Measurements from ENCODE around the gene SNHG17.
"Not testable (repeated sequence)": the region's sequence is repeated elsewhere in the genome, so short reads cannot be mapped to it uniquely, and the experiment has no call there.

SNHG17 gene

DNA sequence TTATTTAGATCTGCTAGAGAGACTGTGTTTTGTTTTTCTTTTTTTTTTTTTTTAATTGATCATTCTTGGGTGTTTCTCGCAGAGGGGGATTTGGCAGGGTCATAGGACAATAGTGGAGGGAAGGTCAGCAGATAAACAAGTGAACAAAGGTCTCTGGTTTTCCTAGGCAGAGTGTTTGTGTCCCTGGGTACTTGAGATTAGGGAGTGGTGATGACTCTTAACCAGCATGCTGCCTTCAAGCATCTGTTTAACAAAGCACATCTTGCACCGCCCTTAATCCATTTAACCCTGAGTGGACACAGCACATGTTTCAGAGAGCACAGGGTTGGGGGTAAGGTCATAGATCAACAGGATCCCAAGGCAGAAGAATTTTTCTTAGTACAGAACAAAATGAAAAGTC is 25.5 kb upstream of the SNHG17 start:
- not testable (repeated sequence) for H3K27me3 ChIP-seq (ENCODE audit: control insufficient read depth in 1 of 2, insufficient read depth in 2 of 2, low read length in 2 of 2); H3K9me3 ChIP-seq (ENCODE audit: low read length); H3K27ac ChIP-seq (ENCODE audit: low read depth, low read length); H3K9ac ChIP-seq (ENCODE audit: low read length); H3K4me1 ChIP-seq (ENCODE audit: insufficient read depth, low read length); H3K4me3 ChIP-seq (ENCODE audit: low read depth in 1 of 2, low read length in 2 of 2); H3K36me3 ChIP-seq (ENCODE audit: insufficient read depth, low read length)

DNA sequence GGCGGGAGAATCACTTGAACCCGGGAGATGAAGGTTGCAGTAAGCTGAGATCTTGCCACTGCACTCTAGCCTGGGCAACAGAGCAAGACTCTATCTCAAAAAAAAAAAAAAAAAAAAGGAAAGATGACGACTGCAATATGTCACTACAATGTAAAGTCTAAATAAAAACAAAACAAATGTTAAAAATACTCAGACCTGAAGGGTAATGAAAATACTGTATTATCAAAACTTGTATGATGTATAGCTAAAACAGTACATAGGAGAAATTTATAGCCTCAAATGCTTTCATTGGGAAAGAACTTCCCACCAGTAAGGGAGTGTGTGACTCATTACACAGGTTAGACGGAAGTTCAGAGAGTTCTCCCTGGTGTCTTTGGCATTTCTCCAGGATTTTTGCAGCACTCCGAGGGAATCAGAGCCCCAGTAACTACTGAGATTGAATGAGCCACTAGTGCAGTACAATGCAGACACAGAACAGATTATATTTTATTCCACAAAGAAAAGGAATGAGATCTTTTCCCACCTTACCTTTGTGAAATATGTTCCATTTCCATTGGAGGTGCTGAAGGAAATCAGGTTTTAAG is 25.0 kb upstream of the SNHG17 start:
- H3K27ac ChIP-seq (ENCODE audit: low read depth, low read length) = no peak overlapping the region
- H3K4me3 ChIP-seq (ENCODE audit: low read depth in 1 of 2, low read length in 2 of 2) = no peak overlapping the region

DNA sequence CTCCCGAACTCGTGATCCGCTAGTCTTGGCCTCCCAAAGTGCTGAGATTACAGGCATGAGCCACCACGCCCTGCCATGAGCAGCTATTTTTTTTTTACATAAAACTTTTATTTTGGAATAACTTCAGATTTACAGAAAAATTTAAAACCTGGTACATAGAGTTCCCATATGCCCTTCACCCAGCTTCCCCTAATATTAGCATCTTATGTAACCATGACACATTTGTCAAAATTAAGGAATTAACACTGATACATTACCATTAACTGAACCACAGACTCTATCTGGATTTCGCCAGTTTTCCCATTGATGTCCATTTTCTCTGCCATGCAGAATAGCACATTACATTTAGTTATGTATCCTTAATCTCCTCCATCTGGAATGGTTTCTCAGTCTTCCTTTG is 23.2 kb upstream of the SNHG17 start:
- Histone ChIP-seq H3K27me3 (ENCODE audit: control insufficient read depth in 1 of 2, insufficient read depth in 2 of 2, low read length in 2 of 2) (no peaks in the 10 kb centered on the region), H3K9me3 (ENCODE audit: low read length) (no peaks in the 10 kb centered on the region), H3K36me3 (ENCODE audit: insufficient read depth, low read length) (no peaks in the 10 kb centered on the region), H3K9ac (ENCODE audit: low read length) (no peak overlapping the region), H3K27ac (ENCODE audit: low read depth, low read length) (no peak overlapping the region), H3K4me1 (ENCODE audit: insufficient read depth, low read length) (no peaks in the 10 kb centered on the region), H3K4me3 (ENCODE audit: low read depth in 1 of 2, low read length in 2 of 2) (no peak overlapping the region)

More for the DNA sequence above, 25.0 kb upstream of the SNHG17 start:
- no peaks in the 10 kb centered on the region for H3K4me1 ChIP-seq (ENCODE audit: insufficient read depth, low read length)
- no peak overlapping the region for H3K9ac ChIP-seq (ENCODE audit: low read length)
- no peaks in the 10 kb centered on the region for H3K9me3 ChIP-seq (ENCODE audit: low read length)
- no peaks in the 10 kb centered on the region for H3K27me3 ChIP-seq (ENCODE audit: control insufficient read depth in 1 of 2, insufficient read depth in 2 of 2, low read length in 2 of 2)
- no peaks in the 10 kb centered on the region for H3K36me3 ChIP-seq (ENCODE audit: insufficient read depth, low read length)

DNA sequence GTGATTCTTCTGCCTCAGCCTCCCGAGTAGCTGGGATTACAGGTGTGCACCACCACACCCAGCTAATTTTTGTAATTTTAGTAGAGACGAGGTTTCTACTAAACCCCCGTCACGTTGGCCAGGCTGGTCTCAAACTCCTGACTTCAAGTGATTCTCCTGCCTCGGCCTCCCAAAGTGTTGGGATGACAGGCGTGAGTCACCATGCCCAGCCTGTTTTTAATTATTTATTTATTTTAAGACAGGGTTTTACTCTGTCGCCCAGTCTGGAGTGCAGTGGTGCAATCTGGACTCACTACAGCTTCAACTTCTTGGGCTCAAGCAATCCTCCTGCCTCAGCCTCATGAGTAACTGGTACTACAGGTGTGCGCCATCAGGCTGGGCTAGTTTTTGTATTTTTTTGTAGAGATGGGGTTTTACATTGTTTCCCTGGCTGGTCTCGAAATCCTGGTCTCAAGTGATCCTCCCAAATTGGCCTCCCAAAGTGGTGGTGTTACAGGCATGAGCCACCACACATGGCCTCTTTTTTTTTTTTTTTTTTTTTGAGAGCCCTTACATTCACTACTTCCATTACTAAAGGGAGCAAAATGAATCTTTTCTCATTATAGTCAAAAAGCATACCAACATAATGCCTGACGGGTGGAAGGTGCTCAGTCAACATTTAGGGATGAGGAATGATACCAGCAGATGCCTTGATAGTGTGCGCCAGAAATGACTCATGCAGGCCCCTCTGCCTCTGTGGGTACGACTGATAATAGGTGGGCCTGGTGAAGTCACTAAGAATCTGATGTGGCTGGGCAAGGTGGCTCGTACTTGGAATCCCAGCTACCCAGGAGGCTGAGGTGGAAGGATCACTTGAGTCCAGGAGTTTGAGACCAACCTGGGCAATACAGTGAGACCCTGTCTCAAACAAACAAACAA is 19.7 kb upstream of the SNHG17 start:
- H3K36me3 ChIP-seq (ENCODE audit: insufficient read depth, low read length) = peaks cover 8% of the 10 kb centered on the region
- H3K9me3 ChIP-seq (ENCODE audit: low read length) = no peaks in the 10 kb centered on the region
- H3K4me1 ChIP-seq (ENCODE audit: insufficient read depth, low read length) = no peaks in the 10 kb centered on the region
- no peaks in the 10 kb centered on the region for H3K27me3 ChIP-seq (ENCODE audit: control insufficient read depth in 1 of 2, insufficient read depth in 2 of 2, low read length in 2 of 2)
- H3K27ac ChIP-seq (ENCODE audit: low read depth, low read length) = no peak overlapping the region
- H3K9ac ChIP-seq (ENCODE audit: low read length) = no peak overlapping the region
- no peak overlapping the region for H3K4me3 ChIP-seq (ENCODE audit: low read depth in 1 of 2, low read length in 2 of 2)

DNA sequence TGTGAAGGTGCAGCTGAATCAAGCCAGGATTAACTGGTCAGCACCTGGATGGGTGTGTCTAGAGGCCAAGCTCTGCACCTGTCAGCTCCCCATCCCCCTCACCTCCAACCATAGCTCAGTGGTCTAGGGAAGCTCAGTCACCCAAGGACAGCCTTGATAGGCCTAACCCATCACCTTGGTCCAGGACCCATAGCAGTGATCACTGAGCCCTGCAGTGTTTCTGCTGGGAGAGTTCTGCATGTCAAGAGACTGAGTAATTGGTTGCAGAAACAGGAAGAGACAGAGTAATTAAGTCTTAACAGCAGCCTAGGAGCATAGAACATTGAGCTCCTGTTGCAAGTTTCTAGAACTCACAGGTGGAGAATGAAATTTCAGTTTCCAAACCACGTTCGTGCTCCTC is 18.8 kb upstream of the SNHG17 start:
- Histone ChIP-seq H3K9ac (ENCODE audit: low read length) (no peak overlapping the region), H3K27me3 (ENCODE audit: control insufficient read depth in 1 of 2, insufficient read depth in 2 of 2, low read length in 2 of 2) (no peaks in the 10 kb centered on the region), H3K4me1 (ENCODE audit: insufficient read depth, low read length) (no peaks in the 10 kb centered on the region), H3K4me3 (ENCODE audit: low read depth in 1 of 2, low read length in 2 of 2) (no peak overlapping the region), H3K36me3 (ENCODE audit: insufficient read depth, low read length) (peaks cover 15% of the 10 kb centered on the region), H3K27ac (ENCODE audit: low read depth, low read length) (no peak overlapping the region), H3K9me3 (ENCODE audit: low read length) (no peaks in the 10 kb centered on the region)

DNA sequence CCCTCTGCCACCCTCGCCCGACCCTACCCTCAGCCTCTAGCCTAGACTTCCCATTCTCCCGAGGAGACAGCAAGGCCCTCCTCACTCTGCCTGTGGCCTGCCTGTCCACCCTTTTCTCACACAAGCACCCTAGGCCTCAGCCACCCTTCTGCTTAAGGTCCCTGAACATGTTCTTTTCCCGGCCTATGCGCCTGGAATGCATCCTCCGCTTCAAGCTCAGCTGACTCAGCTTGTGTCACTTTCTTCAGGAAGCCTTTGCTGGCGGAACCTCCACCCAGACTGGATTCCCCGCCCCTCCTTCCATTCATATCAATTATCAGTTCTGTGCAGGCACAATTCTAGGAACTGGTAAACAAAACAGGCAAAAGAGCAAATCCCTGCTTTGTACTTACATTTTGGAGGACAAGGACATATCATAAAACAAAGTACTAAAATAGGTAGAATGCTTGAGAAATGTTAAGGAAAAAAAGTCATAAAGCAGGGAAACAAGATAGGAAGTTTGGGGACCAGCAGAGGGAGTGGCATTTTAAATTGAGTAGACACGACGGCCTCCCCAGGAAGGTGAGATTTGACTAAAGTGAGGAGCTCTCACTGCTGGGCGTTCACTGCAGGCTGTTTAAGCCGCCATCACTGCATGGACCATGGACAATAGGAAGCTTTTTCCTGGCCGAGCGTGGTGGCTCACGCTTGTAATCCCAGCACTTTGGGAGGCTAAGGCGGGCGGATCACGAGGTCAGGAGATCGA is 17.9 kb upstream of the SNHG17 start:
- Histone ChIP-seq H3K9ac (ENCODE audit: low read length) (no peak overlapping the region), H3K27ac (ENCODE audit: low read depth, low read length) (no peak overlapping the region), H3K4me3 (ENCODE audit: low read depth in 1 of 2, low read length in 2 of 2) (no peak overlapping the region), H3K9me3 (ENCODE audit: low read length) (no peaks in the 10 kb centered on the region), H3K4me1 (ENCODE audit: insufficient read depth, low read length) (no peaks in the 10 kb centered on the region), H3K27me3 (ENCODE audit: control insufficient read depth in 1 of 2, insufficient read depth in 2 of 2, low read length in 2 of 2) (no peaks in the 10 kb centered on the region), H3K36me3 (ENCODE audit: insufficient read depth, low read length) (peaks cover 23% of the 10 kb centered on the region)

DNA sequence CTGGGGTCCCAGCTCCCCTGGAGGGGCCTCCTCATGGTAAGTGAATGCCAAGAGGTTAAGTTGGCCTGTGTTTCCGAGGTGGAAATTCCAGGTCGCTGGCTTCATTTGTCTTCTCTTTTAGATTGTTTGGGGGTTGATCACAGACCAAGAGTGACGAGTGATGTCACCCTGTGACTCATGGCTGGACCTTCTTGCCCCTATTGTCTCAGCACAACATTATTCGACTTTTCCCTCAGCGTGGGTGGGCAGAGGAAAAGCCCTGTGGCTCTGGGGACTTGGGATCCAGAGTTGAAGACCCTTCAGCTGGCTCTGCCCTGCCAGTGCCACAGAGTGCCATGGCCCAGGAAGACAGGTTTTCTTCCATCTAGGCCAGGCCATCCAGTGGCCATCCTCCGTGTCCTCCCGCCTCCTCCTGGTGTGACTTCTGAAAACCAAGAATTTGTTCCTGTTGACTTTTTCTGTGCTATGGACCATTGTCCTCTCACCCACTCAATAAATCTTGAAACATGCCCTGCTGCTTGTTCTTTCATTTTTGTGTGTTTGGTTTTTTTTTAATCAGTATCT is 15.4 kb upstream of the SNHG17 start:
- H3K36me3 ChIP-seq (ENCODE audit: insufficient read depth, low read length) = peaks cover 23% of the 10 kb centered on the region

DNA sequence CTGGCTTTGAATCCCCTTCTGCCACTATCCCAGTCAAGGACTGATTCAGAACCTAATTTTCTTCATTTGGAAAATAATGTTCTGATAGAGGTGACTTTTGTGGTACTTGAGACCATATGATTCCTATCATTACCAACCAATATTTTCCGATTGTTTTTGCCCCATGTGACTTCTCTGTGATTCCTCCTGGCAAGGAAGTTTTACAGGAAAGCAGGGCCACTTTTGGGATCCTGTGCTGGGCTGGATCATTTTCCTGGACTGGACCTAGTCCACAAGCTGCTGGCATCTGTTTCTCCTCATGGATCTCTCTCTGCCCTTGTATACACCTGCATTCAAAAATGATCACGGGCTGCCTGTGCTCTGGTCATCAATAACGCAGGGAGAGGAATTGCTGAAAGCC is 13.9 kb upstream of the SNHG17 start:
- H3K36me3 ChIP-seq (ENCODE audit: insufficient read depth, low read length) = peaks cover 23% of the 10 kb centered on the region
- H3K27ac ChIP-seq (ENCODE audit: low read depth, low read length) = no peak overlapping the region
- no peak overlapping the region for H3K4me3 ChIP-seq (ENCODE audit: low read depth in 1 of 2, low read length in 2 of 2)
- H3K9me3 ChIP-seq (ENCODE audit: low read length) = no peaks in the 10 kb centered on the region
- H3K9ac ChIP-seq (ENCODE audit: low read length) = no peak overlapping the region
- H3K4me1 ChIP-seq (ENCODE audit: insufficient read depth, low read length) = peaks cover 12% of the 10 kb centered on the region
- no peaks in the 10 kb centered on the region for H3K27me3 ChIP-seq (ENCODE audit: control insufficient read depth in 1 of 2, insufficient read depth in 2 of 2, low read length in 2 of 2)

More for the DNA sequence above, 15.4 kb upstream of the SNHG17 start:
- H3K4me3 ChIP-seq (ENCODE audit: low read depth in 1 of 2, low read length in 2 of 2) = no peak overlapping the region
- H3K4me1 ChIP-seq (ENCODE audit: insufficient read depth, low read length) = peaks cover 12% of the 10 kb centered on the region
- H3K9me3 ChIP-seq (ENCODE audit: low read length) = no peaks in the 10 kb centered on the region
- no peak overlapping the region for H3K9ac ChIP-seq (ENCODE audit: low read length)
- no peak overlapping the region for H3K27ac ChIP-seq (ENCODE audit: low read depth, low read length)
- no peaks in the 10 kb centered on the region for H3K27me3 ChIP-seq (ENCODE audit: control insufficient read depth in 1 of 2, insufficient read depth in 2 of 2, low read length in 2 of 2)

DNA sequence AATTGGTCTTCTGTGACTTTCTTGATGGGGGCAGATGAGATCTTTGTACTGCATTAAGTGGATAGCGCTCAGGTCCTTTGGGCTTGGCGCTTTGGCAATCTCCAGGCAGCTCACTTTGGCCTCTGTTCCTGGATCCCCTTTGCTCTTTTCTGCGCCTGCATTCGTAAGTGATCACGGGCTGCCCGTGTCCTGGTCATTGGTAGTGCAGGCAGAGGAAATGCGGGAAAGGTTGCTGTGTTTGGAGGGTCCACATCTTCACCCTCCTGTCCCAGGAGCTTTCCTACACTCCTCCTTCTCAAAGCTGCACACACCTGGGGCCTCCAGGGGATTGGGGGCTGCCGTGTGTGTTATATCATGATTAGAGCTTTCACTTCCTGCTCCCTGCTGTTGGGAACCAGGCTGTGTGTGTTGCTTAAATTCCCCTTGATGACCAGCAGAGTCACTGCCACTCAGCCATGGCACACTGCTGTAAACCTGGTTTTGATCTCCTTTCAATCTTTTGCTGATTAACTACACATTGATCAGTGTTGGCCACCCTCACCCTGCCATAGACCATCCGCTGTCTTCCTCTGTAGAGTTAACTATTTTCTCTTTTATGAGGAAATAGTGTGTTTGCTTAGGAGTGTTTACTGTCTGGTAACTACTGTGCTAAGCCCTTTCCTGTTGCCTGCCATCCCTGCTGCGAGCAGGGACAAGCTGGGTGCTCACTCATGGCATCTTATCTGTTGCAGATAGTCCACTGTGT is 13.0 kb upstream of the SNHG17 start:
- no peaks in the 10 kb centered on the region for H3K27me3 ChIP-seq (ENCODE audit: control insufficient read depth in 1 of 2, insufficient read depth in 2 of 2, low read length in 2 of 2)
- H3K9ac ChIP-seq (ENCODE audit: low read length) = no peak overlapping the region
- H3K9me3 ChIP-seq (ENCODE audit: low read length) = no peaks in the 10 kb centered on the region
- peaks cover 23% of the 10 kb centered on the region for H3K36me3 ChIP-seq (ENCODE audit: insufficient read depth, low read length)
- no peak overlapping the region for H3K4me3 ChIP-seq (ENCODE audit: low read depth in 1 of 2, low read length in 2 of 2)
- peaks cover 12% of the 10 kb centered on the region for H3K4me1 ChIP-seq (ENCODE audit: insufficient read depth, low read length)
- H3K27ac ChIP-seq (ENCODE audit: low read depth, low read length) = no peak overlapping the region

DNA sequence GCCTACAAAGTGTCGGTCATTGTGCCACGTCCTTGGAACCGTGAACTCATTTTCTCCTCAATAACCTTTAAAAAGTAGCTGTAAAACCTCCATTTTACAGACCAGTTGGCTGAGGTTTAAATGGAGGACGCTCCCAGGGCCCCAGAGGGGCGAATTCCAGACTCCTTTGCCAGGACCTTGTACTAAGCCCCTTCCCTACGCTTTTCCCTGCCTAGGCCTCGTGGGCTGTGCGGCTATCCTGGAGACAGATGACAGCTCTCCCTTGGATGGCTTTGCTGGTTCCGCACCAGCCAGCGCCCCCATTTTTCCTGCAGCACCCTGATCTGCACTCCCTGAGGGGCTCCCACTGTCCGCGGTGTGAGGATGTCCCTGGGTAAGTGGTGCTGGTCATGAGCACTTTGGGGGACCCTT is 12.1 kb upstream of the SNHG17 start:
- Histone ChIP-seq H3K4me3 (ENCODE audit: low read depth in 1 of 2, low read length in 2 of 2) (peak overlapping the region; percentile 81 to 89), H3K36me3 (ENCODE audit: insufficient read depth, low read length) (peaks cover 23% of the 10 kb centered on the region), H3K9me3 (ENCODE audit: low read length) (no peaks in the 10 kb centered on the region), H3K9ac (ENCODE audit: low read length) (peak overlapping the region; percentile 93), H3K4me1 (ENCODE audit: insufficient read depth, low read length) (peaks cover 12% of the 10 kb centered on the region), H3K27me3 (ENCODE audit: control insufficient read depth in 1 of 2, insufficient read depth in 2 of 2, low read length in 2 of 2) (no peaks in the 10 kb centered on the region), H3K27ac (ENCODE audit: low read depth, low read length) (peak overlapping the region; percentile 71)

All from muscle layer of colon (tissue), 2 donors.